Panc1 (cell line): ENCODE data around the gene UNC5B.

Experiments used
- CTCF ChIP-seq: fragments of 450-650 bp; IDR thresholded peaks from 2 replicates; pipeline ENCODE4 v1.5.1; 2017; ENCODE audit warnings: mild to moderate bottlenecking
- POLR2AphosphoS5 ChIP-seq: IDR thresholded peaks from 2 replicates; pipeline ENCODE4 v1.6.1; 2012; ENCODE audit warnings: mild to moderate bottlenecking, low read depth, low read length, moderate library complexity
- REST ChIP-seq, 2 experiments: IDR thresholded peaks; 2 replicates each; pipeline ENCODE4 v1.6.1; 2011 to 2012; ENCODE audit warnings: low read depth in 2 of 2, control low read depth in 1 of 2, low read length in 1 of 2, mild to moderate bottlenecking in 1 of 2, moderate library complexity in 1 of 2; ENCODE audit not compliant: insufficient read depth in 1 of 2
- TCF7L2 ChIP-seq: IDR thresholded peaks from 2 replicates; pipeline ENCODE4 v1.6.1; 2011; ENCODE audit warnings: mild to moderate bottlenecking, low read depth, low read length, inconsistent platforms

DNA sequence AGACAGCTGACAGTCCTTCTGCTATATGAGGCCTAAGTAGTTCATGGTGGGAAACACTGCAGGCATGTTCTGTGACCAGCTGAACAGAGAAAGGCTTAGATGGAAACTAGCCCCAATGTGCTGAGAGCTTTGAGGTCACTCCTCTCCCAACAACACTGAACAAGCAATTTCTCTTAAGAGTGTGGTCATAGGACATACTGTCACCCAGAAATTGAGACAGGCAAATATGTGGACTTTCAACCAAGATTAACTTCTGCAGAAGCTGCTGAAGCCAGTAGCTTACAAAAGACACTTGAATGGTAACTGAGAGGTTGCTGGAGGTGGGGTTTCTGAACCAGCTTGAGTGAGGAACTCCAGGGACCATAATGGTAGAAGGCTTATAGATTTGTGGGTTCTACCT is 38.9 kb upstream of the UNC5B start:
- TF ChIP-seq CTCF, result no peak
- TF ChIP-seq POLR2AphosphoS5, result no peak
- no peak for TF ChIP-seq TCF7L2
- TF ChIP-seq REST (IDR thresholded peaks at IDR 0.05; ENCODE audit: insufficient read depth in 1 of 2, low read depth in 2 of 2, low read length in 1 of 2), result no peak
